SK-N-MC (cell line): ENCODE results near the gene KRT17.

Experiments
- EZH2 ChIP-seq: fragments of 200-600 bp; sonication (generic); IDR thresholded peaks from one replicate; pipeline ENCODE4 v1.6.1; 2017; ENCODE audit warnings: antibody characterized with exemption
- FOXP2 ChIP-seq: optimal IDR thresholded peaks from 2 replicates; pipeline ENCODE3; 2011; ENCODE audit warnings: mild to moderate bottlenecking, moderate library complexity; ENCODE audit not compliant: insufficient read depth; ENCODE audit errors: extremely low read length, control extremely low read depth
- POLR2AphosphoS5 ChIP-seq: IDR thresholded peaks from 2 replicates; pipeline ENCODE4 v1.6.1; 2012; ENCODE audit warnings: mild to moderate bottlenecking, low read depth, low read length, borderline replicate concordance

GRCh38 chr17:41638941-41639340 is 14.6 kb upstream of the KRT17 start:
- TF ChIP-seq POLR2AphosphoS5 (no peak), EZH2 (no peak), FOXP2 (no peak)
